Measurements from ENCODE around the gene POLR3E.

The POLR3E gene

DNA sequence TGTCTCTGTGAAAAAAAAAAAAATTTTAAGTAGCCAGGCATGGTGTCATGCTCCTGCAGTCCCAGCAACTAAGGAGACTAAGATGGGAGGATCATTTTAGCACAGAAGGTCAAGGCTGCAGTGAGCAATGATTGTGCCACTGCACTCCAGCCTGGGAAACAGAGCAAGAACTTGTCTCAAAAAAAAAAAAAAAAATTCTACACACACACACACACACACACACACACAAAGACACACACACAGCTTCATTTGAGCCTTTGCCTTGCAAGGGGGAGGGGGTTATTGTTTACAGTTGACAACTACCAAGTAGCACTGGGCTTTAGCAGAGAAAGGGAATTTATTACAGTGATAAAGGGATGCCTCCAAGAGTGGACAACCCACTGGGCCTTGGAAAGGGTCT, 4.9 kb upstream of the POLR3E start:
- Histone ChIP-seq H3K9me2 (replicated peaks; ENCODE audit: control insufficient read depth, low read length) (no peaks in the 10 kb centered on the region), H3K36me3 (ENCODE audit: control insufficient read depth, low read length) (peaks cover under 1% of the 10 kb centered on the region), H3K4me3 (ENCODE audit: low read length) (no peak overlapping the region), H3K9me3 (ENCODE audit: control insufficient read depth, insufficient read depth, low read length) (no peaks in the 10 kb centered on the region), H3K4me2 (ENCODE audit: low read length) (no peak overlapping the region), H3F3A (ENCODE audit: control insufficient read depth, insufficient read depth) (0 out of 2 replicates have a peak, but pooled peaks cover 3% of the 10 kb centered on the region), H4K20me1 (ENCODE audit: control insufficient read depth, insufficient read depth, low read depth, low read length) (no peaks in the 10 kb centered on the region), H3K4me1 (ENCODE audit: control insufficient read depth, low read length) (peaks cover 7% of the 10 kb centered on the region), H3K27ac (ENCODE audit: low read depth, low read length) (no peak overlapping the region), H3K27me3 (ENCODE audit: control insufficient read depth, low read length) (no peaks in the 10 kb centered on the region), H3K79me2 (ENCODE audit: control insufficient read depth, low read length) (peaks cover under 1% of the 10 kb centered on the region)
- TF ChIP-seq, protein P1, sequence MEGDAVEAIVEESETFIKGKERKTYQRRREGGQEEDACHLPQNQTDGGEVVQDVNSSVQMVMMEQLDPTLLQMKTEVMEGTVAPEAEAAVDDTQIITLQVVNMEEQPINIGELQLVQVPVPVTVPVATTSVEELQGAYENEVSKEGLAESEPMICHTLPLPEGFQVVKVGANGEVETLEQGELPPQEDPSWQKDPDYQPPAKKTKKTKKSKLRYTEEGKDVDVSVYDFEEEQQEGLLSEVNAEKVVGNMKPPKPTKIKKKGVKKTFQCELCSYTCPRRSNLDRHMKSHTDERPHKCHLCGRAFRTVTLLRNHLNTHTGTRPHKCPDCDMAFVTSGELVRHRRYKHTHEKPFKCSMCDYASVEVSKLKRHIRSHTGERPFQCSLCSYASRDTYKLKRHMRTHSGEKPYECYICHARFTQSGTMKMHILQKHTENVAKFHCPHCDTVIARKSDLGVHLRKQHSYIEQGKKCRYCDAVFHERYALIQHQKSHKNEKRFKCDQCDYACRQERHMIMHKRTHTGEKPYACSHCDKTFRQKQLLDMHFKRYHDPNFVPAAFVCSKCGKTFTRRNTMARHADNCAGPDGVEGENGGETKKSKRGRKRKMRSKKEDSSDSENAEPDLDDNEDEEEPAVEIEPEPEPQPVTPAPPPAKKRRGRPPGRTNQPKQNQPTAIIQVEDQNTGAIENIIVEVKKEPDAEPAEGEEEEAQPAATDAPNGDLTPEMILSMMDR (IDR thresholded peaks at IDR 0.05; ENCODE audit: low read depth, low read length, poor library complexity, severe bottlenecking) = no peak
- TF ChIP-seq EZH2phosphoT487 (IDR thresholded peaks at IDR 0.05; ENCODE audit: borderline replicate concordance, low read length) = no peak

DNA sequence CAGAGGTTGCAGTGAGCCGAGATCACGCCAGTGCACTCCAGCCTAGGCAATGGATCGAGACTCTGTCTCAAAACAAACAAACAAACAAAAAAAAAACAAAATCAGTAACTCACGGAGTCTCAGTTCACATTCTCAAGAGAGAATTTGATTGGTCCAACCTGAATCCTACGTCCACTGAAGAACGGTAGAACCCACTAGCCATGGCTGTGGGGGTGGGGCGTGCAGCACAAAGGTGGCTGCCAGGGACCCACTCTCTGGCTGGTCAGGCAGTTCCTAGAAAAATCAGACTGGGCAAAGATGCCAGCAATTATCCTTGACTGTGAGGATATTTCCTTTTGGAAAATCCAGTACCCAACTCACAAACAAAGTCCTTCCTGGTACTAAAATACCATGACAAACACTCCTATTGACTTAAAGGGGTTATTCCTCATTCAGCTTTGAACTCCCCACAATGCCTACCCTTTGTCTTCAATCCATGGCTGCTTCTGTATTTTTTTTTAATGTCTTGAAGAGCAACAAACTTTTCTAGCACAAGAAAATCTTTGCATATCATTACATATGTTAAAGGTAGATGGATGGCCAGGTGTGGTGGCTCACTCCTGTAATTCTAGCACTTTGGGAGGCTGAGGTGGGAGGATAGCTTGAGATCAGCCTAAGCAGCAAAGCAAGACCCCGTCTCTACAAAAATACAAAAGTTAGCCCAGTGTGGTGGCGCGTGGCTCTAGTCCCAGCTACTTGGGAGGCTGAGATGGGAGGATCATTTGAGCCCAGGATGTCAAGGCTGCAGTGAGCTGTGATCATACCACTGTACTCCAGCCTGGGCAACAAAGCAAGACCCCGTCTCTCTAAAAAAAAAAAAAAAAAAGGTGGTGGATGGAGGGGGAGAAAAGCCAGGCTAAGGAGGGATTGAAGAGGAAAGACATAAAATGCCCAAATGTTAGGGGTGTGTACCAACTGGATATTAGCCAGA, 3.8 kb upstream of the POLR3E start:
- peaks cover 3% of the 10 kb centered on the region; the same call in 1 of the 2 replicates for H4K20me1 ChIP-seq (ENCODE audit: control insufficient read depth, insufficient read depth, low read depth, low read length)
- no peaks in the 10 kb centered on the region for H3K27me3 ChIP-seq (ENCODE audit: control insufficient read depth, low read length)
- no peaks in the 10 kb centered on the region for H3K9me3 ChIP-seq (ENCODE audit: control insufficient read depth, insufficient read depth, low read length)
- TF ChIP-seq, protein P1 (IDR thresholded peaks at IDR 0.05; ENCODE audit: low read depth, low read length, poor library complexity, severe bottlenecking) = no peak
- TF ChIP-seq EZH2phosphoT487 (IDR thresholded peaks at IDR 0.05; ENCODE audit: borderline replicate concordance, low read length) = no peak
- no peaks in the 10 kb centered on the region for H3K9me2 ChIP-seq (replicated peaks; ENCODE audit: control insufficient read depth, low read length)
- peaks cover 6% of the 10 kb centered on the region for H3F3A ChIP-seq (ENCODE audit: control insufficient read depth, insufficient read depth)
- no peak overlapping the region for H3K27ac ChIP-seq (ENCODE audit: low read depth, low read length)
- peaks cover 8% of the 10 kb centered on the region for H3K4me1 ChIP-seq (ENCODE audit: control insufficient read depth, low read length)
- H3K79me2 ChIP-seq (ENCODE audit: control insufficient read depth, low read length) = peaks cover 12% of the 10 kb centered on the region
- peaks cover 11% of the 10 kb centered on the region for H3K36me3 ChIP-seq (ENCODE audit: control insufficient read depth, low read length)
- H3K4me3 ChIP-seq (ENCODE audit: low read length) = no peak overlapping the region
- H3K4me2 ChIP-seq (ENCODE audit: low read length) = no peak overlapping the region

DNA sequence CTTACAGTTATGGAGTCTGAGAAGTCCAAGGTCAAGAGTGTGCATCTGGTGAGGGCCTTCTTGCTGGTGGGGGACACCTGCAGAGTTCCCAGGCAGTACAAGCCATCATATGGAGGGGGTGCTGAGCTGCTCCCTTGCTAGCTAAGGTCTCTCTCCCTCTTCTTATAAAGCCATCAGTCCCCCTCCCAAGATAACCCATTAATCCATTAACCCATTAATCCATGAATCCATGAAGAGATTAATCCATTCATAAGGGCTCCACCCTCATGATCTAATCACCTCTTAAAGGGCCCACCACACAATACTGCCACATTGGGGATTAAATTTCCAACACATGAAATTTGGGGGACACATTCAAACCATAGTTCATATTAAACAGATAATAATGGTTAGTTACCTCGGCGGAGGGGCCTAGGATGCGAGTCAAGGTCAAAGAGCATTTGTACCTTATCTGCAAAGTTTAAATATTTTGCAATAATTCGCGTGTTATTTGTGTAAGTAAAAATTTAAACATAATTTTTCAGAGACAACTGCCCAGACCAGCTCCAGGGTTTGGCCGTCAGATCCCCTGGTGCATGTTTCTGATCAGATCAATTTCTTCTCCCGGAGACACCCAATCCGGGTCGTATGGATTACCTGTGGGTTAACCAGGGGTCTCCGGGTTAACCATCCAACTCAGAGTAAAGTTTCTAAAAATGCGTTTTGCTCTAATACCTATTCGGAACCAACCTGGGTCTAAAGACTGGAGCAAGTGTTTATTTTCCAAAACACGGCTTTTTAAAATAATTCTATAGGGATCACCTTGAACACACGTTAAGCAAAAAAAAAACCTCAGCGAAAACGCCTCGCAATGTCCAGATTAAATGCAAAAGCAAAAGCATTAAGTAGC, 740 bp upstream of the POLR3E start:
- peak overlapping the region; percentile 76 for H3K4me2 ChIP-seq (ENCODE audit: low read length)
- peaks cover 32% of the 10 kb centered on the region for H3K36me3 ChIP-seq (ENCODE audit: control insufficient read depth, low read length)
- H3K9me2 ChIP-seq (replicated peaks; ENCODE audit: control insufficient read depth, low read length) = no peaks in the 10 kb centered on the region
- peak overlapping the region; percentile 82 for H3K4me3 ChIP-seq (ENCODE audit: low read length)
- H3K27me3 ChIP-seq (ENCODE audit: control insufficient read depth, low read length) = no peaks in the 10 kb centered on the region
- H4K20me1 ChIP-seq (ENCODE audit: control insufficient read depth, insufficient read depth, low read depth, low read length) = peaks cover 7% of the 10 kb centered on the region
- TF ChIP-seq EZH2phosphoT487 (IDR thresholded peaks at IDR 0.05; ENCODE audit: borderline replicate concordance, low read length) = no peak
- TF ChIP-seq, protein P1 (IDR thresholded peaks at IDR 0.05; ENCODE audit: low read depth, low read length, poor library complexity, severe bottlenecking) = no peak
- H3K79me2 ChIP-seq (ENCODE audit: control insufficient read depth, low read length) = peaks cover 42% of the 10 kb centered on the region
- H3K4me1 ChIP-seq (ENCODE audit: control insufficient read depth, low read length) = peaks cover 28% of the 10 kb centered on the region
- H3F3A ChIP-seq (ENCODE audit: control insufficient read depth, insufficient read depth) = peaks cover 13% of the 10 kb centered on the region
- H3K27ac ChIP-seq (ENCODE audit: low read depth, low read length) = no peak overlapping the region
- no peaks in the 10 kb centered on the region for H3K9me3 ChIP-seq (ENCODE audit: control insufficient read depth, insufficient read depth, low read length)

Measured in DOHH2 (cell line).